Kidney (tissue), 14 donors: Measurements from ENCODE around the gene PALM3. TPM values are rescaled to one million over a fixed set of nuclear protein-coding genes. Genes with fewer than 3 reads are reported as not detected.
"Not testable (repeated sequence)": the region's sequence is repeated elsewhere in the genome, so short reads cannot be mapped to it uniquely, and the experiment has no call there.

Source experiments
- DNase-seq, 5 donors: peaks; one replicate each; pipeline ENCODE4 v3.0.0-alpha.2; 2013 to 2020
- FAIRE-seq: peaks from 2 replicates; lab custom pipeline; 2012; peaks lifted over from hg19 to GRCh38; lab: Jason Lieb, UNC
- H3K27ac ChIP-seq, 2 donors: one replicate each; pipeline ENCODE4 v1.7.0; 2013; ENCODE audit warnings: low read depth in 2 of 2, low read length in 2 of 2, inconsistent platforms in 1 of 2
- H3K27me3 ChIP-seq: one replicate; pipeline ENCODE4 v1.7.1; 2013; ENCODE audit warnings: low read length, inconsistent platforms; ENCODE audit not compliant: control insufficient read depth, insufficient read depth
- H3K36me3 ChIP-seq, 3 donors: one replicate each; pipeline versions ENCODE4 v1.7.0 to v1.7.1; 2013; ENCODE audit warnings: low read length in 3 of 3, control low read depth in 1 of 3, inconsistent platforms in 1 of 3; ENCODE audit not compliant: insufficient read depth in 3 of 3, control insufficient read depth in 2 of 3
- H3K4me1 ChIP-seq, 3 donors: one replicate each; pipeline versions ENCODE4 v1.7.0 to v1.7.1; 2013; ENCODE audit warnings: low read length in 3 of 3, inconsistent platforms in 1 of 3, low read depth in 1 of 3; ENCODE audit not compliant: control insufficient read depth in 2 of 3, insufficient read depth in 2 of 3
- H3K4me3 ChIP-seq, 3 donors: one replicate each; pipeline versions ENCODE4 v1.7.0 to v1.8.1; 2013; ENCODE audit warnings: low read length in 3 of 3, control low read depth in 1 of 3, inconsistent platforms in 1 of 3
- H3K9ac ChIP-seq, 3 donors: one replicate each; pipeline versions ENCODE4 v1.7.0 to v1.7.1; 2013; ENCODE audit warnings: low read length in 3 of 3, control low read depth in 1 of 3, inconsistent platforms in 1 of 3
- H3K9me3 ChIP-seq, 3 donors: one replicate each; pipeline versions ENCODE4 v1.7.0 to v1.7.1; 2013; ENCODE audit warnings: low read length in 3 of 3, control low read depth in 1 of 3, inconsistent platforms in 1 of 3; ENCODE audit not compliant: control insufficient read depth in 2 of 3, insufficient read depth in 1 of 3
- intact Hi-C: fragments of 100-400 bp; cut with DNase I; formaldehyde crosslinking; loops from one replicate; pipeline ENCODE4 v1.11.1; 2022
- polyA plus RNA-seq: library from polyadenylated mRNA; stranded (reverse); fragments of 350-450 nt; fragmentation: Illumina TruSeq; extraction: RNeasy Lipid Tissue Mini Kit (QIAGEN cat#74804); gene quantifications from one replicate; pipeline ENCODE4 v1.2.3, GENCODE V29; 2014; ENCODE audit warnings: low read depth, low replicate concordance; ENCODE audit not compliant: insufficient read depth
- total RNA-seq: library from RNA; stranded (reverse); fragmentation: NEBNext Ultra II Directional; extraction: Animal tissue kit (Norgen Biotek cat#: 25700); gene quantifications from one replicate; pipeline ENCODE4 v1.2.1, GENCODE V29; 2021
- TF ChIP-seq, protein P1 (sequence below): IDR thresholded peaks from 3 replicates; pipeline ENCODE4 v1.5.1; 2012; ENCODE audit warnings: mild to moderate bottlenecking, moderate library complexity, borderline replicate concordance; ENCODE audit not compliant: insufficient read depth; ENCODE audit errors: extremely low read depth
- donor health status: control.
- donor health status: control.
- donor health status: control.
- donor health status: control.
- donor health status: control.
- donor health status: DM: yes; HTN: yes; CAD: no.
- donor health status: Normal renal cell carcinoma (clear cell type).

PALM3 gene
- total and polyA plus RNA-seq, 2 donors from 2014 or later, result 19.4 to 45.8 TPM

DNA sequence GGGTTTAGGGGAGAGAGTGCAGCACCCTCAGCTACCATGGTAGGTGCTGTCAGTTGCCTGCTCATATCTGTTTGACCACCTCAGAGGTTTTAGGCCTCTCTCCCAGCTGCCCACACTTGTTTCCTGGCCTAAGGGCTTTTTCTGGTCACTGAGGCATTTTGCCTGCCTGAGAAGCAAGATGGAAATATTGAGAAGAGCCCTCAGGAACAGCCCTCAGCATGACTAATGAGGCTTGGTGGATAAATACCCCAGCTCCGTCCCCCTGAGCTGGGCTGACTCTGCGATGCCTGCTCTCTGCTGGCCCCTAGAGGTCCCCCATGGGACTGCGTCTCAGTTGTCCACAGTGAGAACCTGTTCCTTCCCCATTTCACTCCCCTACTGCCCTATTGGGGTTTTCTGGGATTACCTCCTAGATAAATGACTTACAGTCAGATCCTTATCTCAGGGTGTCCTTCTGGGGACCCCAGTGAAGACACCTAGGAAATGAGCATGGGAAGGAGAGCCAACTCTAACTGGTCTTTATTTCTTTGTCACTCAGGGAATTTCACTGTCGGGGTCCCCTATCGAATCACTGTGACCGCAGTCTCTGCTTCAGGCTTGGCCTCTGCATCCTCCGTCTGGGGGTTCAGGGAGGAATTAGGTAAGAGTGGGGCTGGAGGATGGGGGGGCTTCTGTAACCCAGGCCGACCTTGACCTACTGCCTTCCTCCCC, 13.3 kb downstream of the PALM3 start:
- no peak for FAIRE-seq
- H3K9me3 ChIP-seq, result peaks cover 0 to 5% (median 0%) of the 10 kb centered on the region in 3 donors
- intact Hi-C loops, result no loop called here

DNA sequence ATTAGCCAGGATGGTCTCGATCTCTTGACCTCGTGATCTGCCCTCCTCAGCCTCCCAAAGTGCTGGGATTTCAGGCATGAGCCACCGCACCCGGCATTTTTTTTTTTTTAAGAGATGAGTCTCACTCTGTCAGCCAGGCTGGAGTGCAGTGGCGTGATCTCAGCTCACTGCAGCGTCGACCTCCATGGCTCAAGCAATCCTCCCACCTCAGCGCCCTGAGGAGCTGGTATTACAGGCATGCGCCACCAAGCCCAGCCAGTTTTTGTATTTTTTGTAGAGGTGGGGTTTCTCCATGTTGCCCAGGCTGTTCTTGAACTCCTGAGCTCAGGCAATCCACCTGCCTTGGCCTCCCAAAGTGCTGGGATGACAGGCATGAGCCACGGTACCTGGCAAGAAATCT, 14.0 kb downstream of the PALM3 start:
- H3K9ac ChIP-seq, H3K4me3 ChIP-seq, H3K27ac ChIP-seq, FAIRE-seq, H3K9me3 ChIP-seq, H3K27me3 ChIP-seq, DNase-seq, H3K36me3 ChIP-seq, H3K4me1 ChIP-seq, intact Hi-C loops: not testable (repeated sequence)

More for the DNA sequence above, 13.3 kb downstream of the PALM3 start:
- H3K27ac ChIP-seq, result no peak overlapping the region
- DNase-seq, result no peak
- H3K4me1 ChIP-seq, result no peaks in the 10 kb centered on the region
- no peak overlapping the region for H3K9ac ChIP-seq
- H3K27me3 ChIP-seq, result no peaks in the 10 kb centered on the region
- H3K4me3 ChIP-seq, result no peak overlapping the region
- TF ChIP-seq, protein P1, sequence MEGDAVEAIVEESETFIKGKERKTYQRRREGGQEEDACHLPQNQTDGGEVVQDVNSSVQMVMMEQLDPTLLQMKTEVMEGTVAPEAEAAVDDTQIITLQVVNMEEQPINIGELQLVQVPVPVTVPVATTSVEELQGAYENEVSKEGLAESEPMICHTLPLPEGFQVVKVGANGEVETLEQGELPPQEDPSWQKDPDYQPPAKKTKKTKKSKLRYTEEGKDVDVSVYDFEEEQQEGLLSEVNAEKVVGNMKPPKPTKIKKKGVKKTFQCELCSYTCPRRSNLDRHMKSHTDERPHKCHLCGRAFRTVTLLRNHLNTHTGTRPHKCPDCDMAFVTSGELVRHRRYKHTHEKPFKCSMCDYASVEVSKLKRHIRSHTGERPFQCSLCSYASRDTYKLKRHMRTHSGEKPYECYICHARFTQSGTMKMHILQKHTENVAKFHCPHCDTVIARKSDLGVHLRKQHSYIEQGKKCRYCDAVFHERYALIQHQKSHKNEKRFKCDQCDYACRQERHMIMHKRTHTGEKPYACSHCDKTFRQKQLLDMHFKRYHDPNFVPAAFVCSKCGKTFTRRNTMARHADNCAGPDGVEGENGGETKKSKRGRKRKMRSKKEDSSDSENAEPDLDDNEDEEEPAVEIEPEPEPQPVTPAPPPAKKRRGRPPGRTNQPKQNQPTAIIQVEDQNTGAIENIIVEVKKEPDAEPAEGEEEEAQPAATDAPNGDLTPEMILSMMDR, result peak; percentile 62
- no peaks in the 10 kb centered on the region for H3K36me3 ChIP-seq

DNA sequence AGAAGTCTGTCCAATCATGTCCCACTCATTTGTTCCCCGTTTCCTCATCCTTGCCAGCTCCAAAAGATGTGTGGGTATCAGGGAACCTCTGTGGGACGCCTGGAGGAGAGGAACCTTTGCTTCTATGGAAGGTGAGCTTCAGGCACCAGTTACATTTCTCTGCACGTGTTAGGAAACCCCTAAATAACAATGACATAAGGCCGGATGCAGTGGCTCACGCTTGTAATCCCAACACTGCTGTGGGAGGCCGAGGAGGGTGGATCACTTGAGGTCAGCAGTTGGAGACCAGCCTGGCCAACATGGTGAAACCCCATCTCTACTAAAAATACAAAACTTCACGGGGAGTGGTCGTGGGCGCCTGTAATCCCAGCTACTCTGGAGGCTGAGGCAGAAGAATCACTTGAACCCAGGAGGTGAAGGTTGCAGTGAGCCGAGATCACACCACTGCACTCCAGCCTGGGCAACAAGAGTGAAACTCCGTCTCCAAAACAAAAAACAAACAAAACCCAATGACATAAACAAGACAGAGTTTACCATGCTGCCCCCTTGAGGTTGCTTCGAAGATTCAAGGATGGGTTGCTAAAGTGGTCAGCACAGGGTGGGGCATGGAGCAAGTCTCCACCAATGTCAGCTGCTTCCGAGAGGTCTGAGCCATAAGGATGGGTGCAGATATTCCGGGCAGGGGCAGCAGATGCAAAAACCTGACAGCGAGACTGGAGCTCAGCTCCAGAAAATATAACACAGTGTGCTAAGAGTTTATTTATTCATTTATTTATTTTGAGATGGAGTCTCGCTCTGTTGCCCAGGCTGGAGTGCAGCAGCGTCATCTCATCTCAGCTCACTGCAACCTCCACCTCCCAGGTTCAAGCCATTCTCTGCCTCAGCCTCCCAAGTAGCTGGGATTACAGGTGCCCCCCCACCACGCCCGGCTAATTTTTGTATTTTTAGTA, 18.9 kb downstream of the PALM3 start:
- peak in 4 of 5 donors; percentile 74 to 93 (median 81) for DNase-seq
- H3K9me3 ChIP-seq, H3K4me1 ChIP-seq, H3K36me3 ChIP-seq, H3K4me3 ChIP-seq, intact Hi-C loops, FAIRE-seq, H3K27me3 ChIP-seq, H3K27ac ChIP-seq: not testable (repeated sequence)
- H3K9ac ChIP-seq, result peak overlapping the region in 1 of 3 donors; percentile 26
- TF ChIP-seq, protein P1, result peak; percentile 58

DNA sequence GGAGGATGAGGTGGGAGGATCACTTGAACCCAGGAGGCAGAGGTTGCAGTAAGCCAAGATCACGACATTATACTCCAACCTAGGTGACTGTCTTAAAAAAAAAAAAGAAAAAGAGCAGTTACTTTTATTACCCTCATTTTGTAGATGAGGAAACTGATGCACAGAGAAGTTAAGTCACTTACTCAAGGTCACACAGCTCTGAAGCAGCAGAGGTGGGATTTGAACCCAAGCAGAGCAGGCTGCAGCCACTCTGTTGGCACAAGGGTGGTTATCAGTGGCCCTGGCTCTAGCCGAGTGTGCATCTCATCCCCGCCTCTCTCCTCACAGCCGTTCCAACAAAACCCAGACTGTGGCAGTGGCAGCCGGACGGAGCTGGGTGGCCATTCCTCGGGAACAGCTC, 22.7 kb downstream of the PALM3 start:
- TF ChIP-seq, protein P1, result no peak
- intact Hi-C loops, result no loop called here
- DNase-seq, result no peak

More for the DNA sequence above, 22.7 kb downstream of the PALM3 start:
- no peaks in the 10 kb centered on the region for H3K9me3 ChIP-seq
- H3K9ac ChIP-seq, result no peak overlapping the region
- no peaks in the 10 kb centered on the region for H3K4me1 ChIP-seq
- no peak for FAIRE-seq
- no peak overlapping the region for H3K27ac ChIP-seq
- no peaks in the 10 kb centered on the region for H3K27me3 ChIP-seq
- no peaks in the 10 kb centered on the region for H3K36me3 ChIP-seq
- no peak overlapping the region for H3K4me3 ChIP-seq
